HEK293T (cell line): ENCODE results near the gene CHRNA3.

ENCODE experiments used
- ARNT ChIP-seq: fragments of 450-650 bp; IDR thresholded peaks from 2 replicates; pipeline ENCODE4 v1.6.1; 2017; ENCODE audit warnings: mild to moderate bottlenecking
- FOXA1 ChIP-seq: fragments of 450-650 bp; IDR thresholded peaks from 2 replicates; pipeline ENCODE4 v1.6.1; 2016; ENCODE audit warnings: mild to moderate bottlenecking
- FOXK2 ChIP-seq: fragments of 450-650 bp; IDR thresholded peaks from 2 replicates; pipeline ENCODE4 v1.6.1; 2016; ENCODE audit warnings: mild to moderate bottlenecking
- FOXM1 ChIP-seq: fragments of 450-650 bp; IDR thresholded peaks from 2 replicates; pipeline ENCODE4 v1.6.1; 2017; ENCODE audit warnings: mild to moderate bottlenecking, borderline replicate concordance
- NFRKB ChIP-seq: fragments of 450-650 bp; IDR thresholded peaks from 2 replicates; pipeline ENCODE4 v1.6.1; 2016; ENCODE audit warnings: mild to moderate bottlenecking, moderate library complexity
- SP1 ChIP-seq: fragments of 450-650 bp; IDR thresholded peaks from 2 replicates; pipeline ENCODE4 v1.6.1; 2017
- SUZ12 ChIP-seq: fragments of 450-650 bp; IDR thresholded peaks from 2 replicates; pipeline ENCODE4 v1.6.1; 2016; ENCODE audit warnings: mild to moderate bottlenecking
- TARDBP ChIP-seq: fragments of 450-650 bp; IDR thresholded peaks from 2 replicates; pipeline ENCODE4 v1.6.1; 2016
- ZNF384 ChIP-seq: fragments of 450-650 bp; IDR thresholded peaks from 2 replicates; pipeline ENCODE4 v1.6.1; 2016

DNA sequence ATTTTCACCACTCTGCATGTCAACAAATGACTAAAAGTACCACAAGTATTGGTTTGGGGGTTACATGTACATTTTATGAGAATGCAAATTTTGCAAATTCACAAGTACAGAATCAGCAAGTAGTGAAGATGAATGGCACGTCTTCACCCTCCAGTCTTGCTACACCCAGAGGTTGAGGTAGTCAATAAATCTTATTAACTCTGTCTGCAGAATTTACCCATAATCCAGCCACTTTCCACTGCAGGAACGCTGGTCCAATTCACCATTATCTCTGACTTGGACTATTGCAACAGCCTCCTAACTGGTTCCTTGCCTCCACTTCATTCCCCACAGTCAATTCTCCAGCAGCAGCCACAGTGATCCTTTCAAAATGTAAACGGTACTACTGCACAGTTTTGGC lies 70.0 kb downstream of the CHRNA3 start:
- no peak for TF ChIP-seq FOXK2
- no peak for TF ChIP-seq SP1
- no peak for TF ChIP-seq ZNF384
- no peak for TF ChIP-seq FOXM1
- no peak for TF ChIP-seq SUZ12
- no peak for TF ChIP-seq FOXA1
- no peak for TF ChIP-seq NFRKB
- no peak for TF ChIP-seq ARNT
- no peak for TF ChIP-seq TARDBP
